ENCODE results near the gene ISOC2. TPM values are rescaled to one million over a fixed set of nuclear protein-coding genes. Genes with fewer than 3 reads are reported as not detected.

ISOC2 gene
- total and polyA plus RNA-seq, 9 of the 15 experiments (the other 6 are each of a cell fraction or from before 2014, with no cell fraction given): 1.2 to 229 (median 58.3) TPM

DNA sequence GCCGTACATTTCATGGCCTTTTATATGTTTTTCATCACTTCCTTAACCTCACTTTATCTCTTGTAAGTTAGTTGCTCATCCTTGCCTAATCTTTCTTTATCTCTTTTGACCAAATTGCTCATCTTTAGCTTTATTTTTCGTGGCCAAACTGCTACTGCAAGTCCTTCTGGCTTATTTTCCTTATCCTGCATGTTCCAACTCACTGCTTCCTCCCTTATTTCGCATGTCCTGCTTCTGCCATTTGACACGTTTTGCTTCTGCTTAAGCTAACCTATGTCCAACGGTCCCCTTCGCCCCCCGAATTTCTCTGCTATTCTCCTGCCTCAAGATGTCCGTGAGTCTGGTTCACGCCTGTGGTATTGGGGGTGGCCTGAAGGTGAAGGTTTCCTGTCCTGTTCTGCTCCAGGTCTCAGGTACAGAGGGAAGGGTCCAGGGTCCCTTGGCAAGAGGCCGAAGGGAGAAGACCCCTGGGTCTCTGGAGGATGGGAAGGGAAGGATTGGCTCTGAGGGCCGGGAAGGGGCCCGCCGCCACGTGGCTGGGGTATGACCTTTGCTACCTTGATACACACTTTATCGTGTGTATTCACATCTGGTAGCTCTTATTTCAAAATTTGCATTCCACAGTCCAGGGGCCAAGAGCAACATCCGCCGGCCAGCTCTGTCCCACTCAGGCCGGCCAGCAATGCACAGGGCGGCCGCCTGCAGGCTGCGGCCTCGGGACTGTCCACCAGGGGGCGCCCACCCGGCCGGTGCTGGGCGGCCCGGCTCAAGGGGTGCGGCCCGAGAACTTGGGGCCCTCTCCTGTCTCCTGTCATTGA, 6.0 kb upstream of the ISOC2 start (continued):
- no peak for TF ChIP-seq ZNF143 (CRISPR knock-in tag; IDR thresholded peaks at IDR 0.05)
- TF ChIP-seq NFYB (IDR thresholded peaks at IDR 0.05; ENCODE audit: extremely low read depth, insufficient read length): no peak
- peak; percentile 91 for TF ChIP-seq TAL1 (IDR thresholded peaks at IDR 0.05)
- TF ChIP-seq, protein P1, sequence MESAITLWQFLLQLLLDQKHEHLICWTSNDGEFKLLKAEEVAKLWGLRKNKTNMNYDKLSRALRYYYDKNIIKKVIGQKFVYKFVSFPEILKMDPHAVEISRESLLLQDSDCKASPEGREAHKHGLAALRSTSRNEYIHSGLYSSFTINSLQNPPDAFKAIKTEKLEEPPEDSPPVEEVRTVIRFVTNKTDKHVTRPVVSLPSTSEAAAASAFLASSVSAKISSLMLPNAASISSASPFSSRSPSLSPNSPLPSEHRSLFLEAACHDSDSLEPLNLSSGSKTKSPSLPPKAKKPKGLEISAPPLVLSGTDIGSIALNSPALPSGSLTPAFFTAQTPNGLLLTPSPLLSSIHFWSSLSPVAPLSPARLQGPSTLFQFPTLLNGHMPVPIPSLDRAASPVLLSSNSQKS (CRISPR knock-in tag; IDR thresholded peaks at IDR 0.05): no peak
- TF ChIP-seq, protein P2, sequence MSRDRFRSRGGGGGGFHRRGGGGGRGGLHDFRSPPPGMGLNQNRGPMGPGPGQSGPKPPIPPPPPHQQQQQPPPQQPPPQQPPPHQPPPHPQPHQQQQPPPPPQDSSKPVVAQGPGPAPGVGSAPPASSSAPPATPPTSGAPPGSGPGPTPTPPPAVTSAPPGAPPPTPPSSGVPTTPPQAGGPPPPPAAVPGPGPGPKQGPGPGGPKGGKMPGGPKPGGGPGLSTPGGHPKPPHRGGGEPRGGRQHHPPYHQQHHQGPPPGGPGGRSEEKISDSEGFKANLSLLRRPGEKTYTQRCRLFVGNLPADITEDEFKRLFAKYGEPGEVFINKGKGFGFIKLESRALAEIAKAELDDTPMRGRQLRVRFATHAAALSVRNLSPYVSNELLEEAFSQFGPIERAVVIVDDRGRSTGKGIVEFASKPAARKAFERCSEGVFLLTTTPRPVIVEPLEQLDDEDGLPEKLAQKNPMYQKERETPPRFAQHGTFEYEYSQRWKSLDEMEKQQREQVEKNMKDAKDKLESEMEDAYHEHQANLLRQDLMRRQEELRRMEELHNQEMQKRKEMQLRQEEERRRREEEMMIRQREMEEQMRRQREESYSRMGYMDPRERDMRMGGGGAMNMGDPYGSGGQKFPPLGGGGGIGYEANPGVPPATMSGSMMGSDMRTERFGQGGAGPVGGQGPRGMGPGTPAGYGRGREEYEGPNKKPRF (IDR thresholded peaks at IDR 0.05; ENCODE audit: low read depth, low read length): no peak
- no peak for TF ChIP-seq ZNF121 (CRISPR knock-in tag; conservative IDR thresholded peaks at IDR 0.05)
- TF ChIP-seq NCOA2 (IDR thresholded peaks at IDR 0.05; ENCODE audit: partially characterized antibody in 2 of 2): no peak
- no peak for TF ChIP-seq SIN3B (IDR thresholded peaks at IDR 0.05; ENCODE audit: low read depth)
- TF ChIP-seq, protein P3, sequence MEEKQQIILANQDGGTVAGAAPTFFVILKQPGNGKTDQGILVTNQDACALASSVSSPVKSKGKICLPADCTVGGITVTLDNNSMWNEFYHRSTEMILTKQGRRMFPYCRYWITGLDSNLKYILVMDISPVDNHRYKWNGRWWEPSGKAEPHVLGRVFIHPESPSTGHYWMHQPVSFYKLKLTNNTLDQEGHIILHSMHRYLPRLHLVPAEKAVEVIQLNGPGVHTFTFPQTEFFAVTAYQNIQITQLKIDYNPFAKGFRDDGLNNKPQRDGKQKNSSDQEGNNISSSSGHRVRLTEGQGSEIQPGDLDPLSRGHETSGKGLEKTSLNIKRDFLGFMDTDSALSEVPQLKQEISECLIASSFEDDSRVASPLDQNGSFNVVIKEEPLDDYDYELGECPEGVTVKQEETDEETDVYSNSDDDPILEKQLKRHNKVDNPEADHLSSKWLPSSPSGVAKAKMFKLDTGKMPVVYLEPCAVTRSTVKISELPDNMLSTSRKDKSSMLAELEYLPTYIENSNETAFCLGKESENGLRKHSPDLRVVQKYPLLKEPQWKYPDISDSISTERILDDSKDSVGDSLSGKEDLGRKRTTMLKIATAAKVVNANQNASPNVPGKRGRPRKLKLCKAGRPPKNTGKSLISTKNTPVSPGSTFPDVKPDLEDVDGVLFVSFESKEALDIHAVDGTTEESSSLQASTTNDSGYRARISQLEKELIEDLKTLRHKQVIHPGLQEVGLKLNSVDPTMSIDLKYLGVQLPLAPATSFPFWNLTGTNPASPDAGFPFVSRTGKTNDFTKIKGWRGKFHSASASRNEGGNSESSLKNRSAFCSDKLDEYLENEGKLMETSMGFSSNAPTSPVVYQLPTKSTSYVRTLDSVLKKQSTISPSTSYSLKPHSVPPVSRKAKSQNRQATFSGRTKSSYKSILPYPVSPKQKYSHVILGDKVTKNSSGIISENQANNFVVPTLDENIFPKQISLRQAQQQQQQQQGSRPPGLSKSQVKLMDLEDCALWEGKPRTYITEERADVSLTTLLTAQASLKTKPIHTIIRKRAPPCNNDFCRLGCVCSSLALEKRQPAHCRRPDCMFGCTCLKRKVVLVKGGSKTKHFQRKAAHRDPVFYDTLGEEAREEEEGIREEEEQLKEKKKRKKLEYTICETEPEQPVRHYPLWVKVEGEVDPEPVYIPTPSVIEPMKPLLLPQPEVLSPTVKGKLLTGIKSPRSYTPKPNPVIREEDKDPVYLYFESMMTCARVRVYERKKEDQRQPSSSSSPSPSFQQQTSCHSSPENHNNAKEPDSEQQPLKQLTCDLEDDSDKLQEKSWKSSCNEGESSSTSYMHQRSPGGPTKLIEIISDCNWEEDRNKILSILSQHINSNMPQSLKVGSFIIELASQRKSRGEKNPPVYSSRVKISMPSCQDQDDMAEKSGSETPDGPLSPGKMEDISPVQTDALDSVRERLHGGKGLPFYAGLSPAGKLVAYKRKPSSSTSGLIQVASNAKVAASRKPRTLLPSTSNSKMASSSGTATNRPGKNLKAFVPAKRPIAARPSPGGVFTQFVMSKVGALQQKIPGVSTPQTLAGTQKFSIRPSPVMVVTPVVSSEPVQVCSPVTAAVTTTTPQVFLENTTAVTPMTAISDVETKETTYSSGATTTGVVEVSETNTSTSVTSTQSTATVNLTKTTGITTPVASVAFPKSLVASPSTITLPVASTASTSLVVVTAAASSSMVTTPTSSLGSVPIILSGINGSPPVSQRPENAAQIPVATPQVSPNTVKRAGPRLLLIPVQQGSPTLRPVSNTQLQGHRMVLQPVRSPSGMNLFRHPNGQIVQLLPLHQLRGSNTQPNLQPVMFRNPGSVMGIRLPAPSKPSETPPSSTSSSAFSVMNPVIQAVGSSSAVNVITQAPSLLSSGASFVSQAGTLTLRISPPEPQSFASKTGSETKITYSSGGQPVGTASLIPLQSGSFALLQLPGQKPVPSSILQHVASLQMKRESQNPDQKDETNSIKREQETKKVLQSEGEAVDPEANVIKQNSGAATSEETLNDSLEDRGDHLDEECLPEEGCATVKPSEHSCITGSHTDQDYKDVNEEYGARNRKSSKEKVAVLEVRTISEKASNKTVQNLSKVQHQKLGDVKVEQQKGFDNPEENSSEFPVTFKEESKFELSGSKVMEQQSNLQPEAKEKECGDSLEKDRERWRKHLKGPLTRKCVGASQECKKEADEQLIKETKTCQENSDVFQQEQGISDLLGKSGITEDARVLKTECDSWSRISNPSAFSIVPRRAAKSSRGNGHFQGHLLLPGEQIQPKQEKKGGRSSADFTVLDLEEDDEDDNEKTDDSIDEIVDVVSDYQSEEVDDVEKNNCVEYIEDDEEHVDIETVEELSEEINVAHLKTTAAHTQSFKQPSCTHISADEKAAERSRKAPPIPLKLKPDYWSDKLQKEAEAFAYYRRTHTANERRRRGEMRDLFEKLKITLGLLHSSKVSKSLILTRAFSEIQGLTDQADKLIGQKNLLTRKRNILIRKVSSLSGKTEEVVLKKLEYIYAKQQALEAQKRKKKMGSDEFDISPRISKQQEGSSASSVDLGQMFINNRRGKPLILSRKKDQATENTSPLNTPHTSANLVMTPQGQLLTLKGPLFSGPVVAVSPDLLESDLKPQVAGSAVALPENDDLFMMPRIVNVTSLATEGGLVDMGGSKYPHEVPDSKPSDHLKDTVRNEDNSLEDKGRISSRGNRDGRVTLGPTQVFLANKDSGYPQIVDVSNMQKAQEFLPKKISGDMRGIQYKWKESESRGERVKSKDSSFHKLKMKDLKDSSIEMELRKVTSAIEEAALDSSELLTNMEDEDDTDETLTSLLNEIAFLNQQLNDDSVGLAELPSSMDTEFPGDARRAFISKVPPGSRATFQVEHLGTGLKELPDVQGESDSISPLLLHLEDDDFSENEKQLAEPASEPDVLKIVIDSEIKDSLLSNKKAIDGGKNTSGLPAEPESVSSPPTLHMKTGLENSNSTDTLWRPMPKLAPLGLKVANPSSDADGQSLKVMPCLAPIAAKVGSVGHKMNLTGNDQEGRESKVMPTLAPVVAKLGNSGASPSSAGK (IDR thresholded peaks at IDR 0.05): peak; percentile 90
- no peak for TF ChIP-seq CBX2 (IDR thresholded peaks at IDR 0.05; ENCODE audit: insufficient read depth, low read length, poor library complexity, severe bottlenecking)
- TF ChIP-seq BDP1 (IDR thresholded peaks at IDR 0.05; ENCODE audit: insufficient read depth, insufficient read length): no peak
- peak; percentile 79 for TF ChIP-seq SP1 (CRISPR knock-in tag; IDR thresholded peaks at IDR 0.05)
- TF ChIP-seq DPF2 (IDR thresholded peaks at IDR 0.05): peak; percentile 98
